Eye (tissue), 1 donor: ENCODE measurements around the gene CEP152.
A peak's percentile ranks its signal among the peaks of the same experiment; 100 is the strongest.
"Not testable (repeated sequence)": the region's sequence is repeated elsewhere in the genome, so short reads cannot be mapped to it uniquely, and the experiment has no call there.

ENCODE experiments used
- DNase-seq: peaks from one replicate; pipeline ENCODE4 v3.0.0-alpha.2; 2015

Gene CEP152, protein sequence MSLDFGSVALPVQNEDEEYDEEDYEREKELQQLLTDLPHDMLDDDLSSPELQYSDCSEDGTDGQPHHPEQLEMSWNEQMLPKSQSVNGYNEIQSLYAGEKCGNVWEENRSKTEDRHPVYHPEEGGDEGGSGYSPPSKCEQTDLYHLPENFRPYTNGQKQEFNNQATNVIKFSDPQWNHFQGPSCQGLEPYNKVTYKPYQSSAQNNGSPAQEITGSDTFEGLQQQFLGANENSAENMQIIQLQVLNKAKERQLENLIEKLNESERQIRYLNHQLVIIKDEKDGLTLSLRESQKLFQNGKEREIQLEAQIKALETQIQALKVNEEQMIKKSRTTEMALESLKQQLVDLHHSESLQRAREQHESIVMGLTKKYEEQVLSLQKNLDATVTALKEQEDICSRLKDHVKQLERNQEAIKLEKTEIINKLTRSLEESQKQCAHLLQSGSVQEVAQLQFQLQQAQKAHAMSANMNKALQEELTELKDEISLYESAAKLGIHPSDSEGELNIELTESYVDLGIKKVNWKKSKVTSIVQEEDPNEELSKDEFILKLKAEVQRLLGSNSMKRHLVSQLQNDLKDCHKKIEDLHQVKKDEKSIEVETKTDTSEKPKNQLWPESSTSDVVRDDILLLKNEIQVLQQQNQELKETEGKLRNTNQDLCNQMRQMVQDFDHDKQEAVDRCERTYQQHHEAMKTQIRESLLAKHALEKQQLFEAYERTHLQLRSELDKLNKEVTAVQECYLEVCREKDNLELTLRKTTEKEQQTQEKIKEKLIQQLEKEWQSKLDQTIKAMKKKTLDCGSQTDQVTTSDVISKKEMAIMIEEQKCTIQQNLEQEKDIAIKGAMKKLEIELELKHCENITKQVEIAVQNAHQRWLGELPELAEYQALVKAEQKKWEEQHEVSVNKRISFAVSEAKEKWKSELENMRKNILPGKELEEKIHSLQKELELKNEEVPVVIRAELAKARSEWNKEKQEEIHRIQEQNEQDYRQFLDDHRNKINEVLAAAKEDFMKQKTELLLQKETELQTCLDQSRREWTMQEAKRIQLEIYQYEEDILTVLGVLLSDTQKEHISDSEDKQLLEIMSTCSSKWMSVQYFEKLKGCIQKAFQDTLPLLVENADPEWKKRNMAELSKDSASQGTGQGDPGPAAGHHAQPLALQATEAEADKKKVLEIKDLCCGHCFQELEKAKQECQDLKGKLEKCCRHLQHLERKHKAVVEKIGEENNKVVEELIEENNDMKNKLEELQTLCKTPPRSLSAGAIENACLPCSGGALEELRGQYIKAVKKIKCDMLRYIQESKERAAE (N-terminal part only)

DNA sequence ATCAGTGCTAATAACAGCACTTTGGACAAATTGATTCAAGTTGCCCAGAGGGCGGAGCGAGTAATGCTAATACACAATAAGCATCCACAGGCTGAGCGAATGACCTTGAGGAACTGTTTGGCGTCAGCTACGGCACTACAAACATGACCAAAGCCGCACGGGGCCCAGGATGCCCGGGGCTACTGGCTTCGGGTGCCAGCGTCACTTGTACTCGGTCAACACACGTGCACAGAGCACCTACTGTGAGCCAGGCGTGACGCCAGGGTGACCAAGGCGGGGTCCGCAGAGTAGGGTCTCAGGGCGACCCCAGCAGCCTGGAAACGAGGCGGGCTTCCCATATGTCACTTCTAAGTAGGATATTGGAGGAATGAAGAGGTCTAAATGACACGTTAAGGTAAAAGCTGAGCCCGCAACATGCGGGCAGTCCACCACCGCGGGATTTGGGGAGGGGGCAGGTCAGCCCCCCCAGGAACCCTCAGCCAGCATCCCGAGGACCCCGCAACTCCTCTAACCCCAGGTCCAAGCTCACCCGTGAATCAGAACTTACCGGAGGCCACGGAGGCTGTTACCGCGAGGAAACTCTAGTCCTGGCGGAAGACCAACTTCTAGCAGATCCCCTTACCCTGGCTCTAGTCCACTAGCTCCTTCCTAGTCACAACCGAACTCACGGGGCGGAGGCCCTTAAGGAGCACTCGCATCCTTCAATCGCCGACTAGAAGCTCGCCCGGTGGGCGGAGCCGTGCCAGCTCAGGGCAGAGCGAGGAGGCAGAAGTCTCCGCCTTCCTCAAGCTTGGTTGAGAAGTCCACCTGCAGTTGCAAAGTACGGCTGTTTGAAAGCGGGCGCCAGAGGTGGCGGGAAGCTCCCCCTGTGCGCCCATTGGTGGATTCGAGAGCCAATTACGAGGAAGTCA is at the start of gene CEP152:
CEP152 (minus strand) TSS at position 656 of the 911 bp plus-strand sequence. CDS start 5,420 bp downstream, outside the sequence.
- DNase-seq = peak; percentile 99

GRCh38 chr15:48859426-48859825 is 48.6 kb upstream of the CEP152 start:
- DNase-seq = no peak

- DNase-seq = no peak
Measured at GRCh38 chr15:48858401-48858800, 47.5 kb upstream of the CEP152 start.

GRCh38 chr15:48856942-48857341 is 46.1 kb upstream of the CEP152 start:
- DNase-seq = peak; percentile 37

GRCh38 chr15:48855501-48856440 is 44.9 kb upstream of the CEP152 start:
- DNase-seq = peak; percentile 69

GRCh38 chr15:48854434-48854833 is 43.6 kb upstream of the CEP152 start:
- DNase-seq = not testable (repeated sequence)

GRCh38 chr15:48851956-48852355 is 41.1 kb upstream of the CEP152 start:
- no peak for DNase-seq

GRCh38 chr15:48850648-48851047 is 39.8 kb upstream of the CEP152 start:
- peak; percentile 36 for DNase-seq

- no peak for DNase-seq
Measured at GRCh38 chr15:48845123-48845522, 34.3 kb upstream of the CEP152 start.

DNA sequence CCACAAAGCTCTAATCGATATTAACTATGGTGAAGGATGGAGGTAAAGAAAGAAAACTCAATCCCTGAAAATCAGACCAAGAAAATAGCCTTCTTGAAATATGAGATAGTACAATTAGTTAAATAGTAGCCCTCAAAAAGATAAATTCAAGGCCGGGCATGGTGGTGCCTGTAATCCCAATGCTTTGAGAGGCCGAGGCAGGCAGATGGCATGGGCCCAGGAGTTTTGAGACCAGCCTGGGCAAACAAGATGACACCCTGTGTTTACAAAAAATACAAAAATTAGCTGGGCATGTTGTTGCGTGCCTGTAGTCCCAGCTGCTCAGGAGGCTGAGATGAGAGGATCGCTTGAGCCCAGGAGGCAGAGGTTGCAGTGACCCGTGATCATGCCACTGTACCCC is 31.6 kb upstream of the CEP152 start:
- DNase-seq = no peak

DNA sequence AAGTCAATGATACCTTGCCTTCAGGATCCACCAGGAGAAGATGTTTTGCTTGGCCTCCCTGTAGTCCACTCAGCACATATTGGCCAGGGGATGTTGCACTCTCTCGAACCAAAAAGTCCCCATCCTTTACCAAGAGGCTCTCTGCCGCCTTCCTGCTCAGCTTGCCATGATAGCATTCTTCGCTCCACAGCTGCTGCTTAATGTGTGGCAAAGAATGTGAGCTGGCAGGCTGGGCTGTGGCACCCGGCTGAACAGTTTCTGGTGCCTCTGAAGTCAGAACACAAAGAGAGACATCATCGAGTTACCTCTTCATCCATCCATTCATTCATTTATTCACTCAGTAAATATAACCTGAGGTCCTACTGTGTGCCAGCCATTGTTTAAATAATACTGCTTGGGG is 23.9 kb upstream of the CEP152 start:
- DNase-seq = no peak

GRCh38 chr15:48833526-48834239 is 22.8 kb upstream of the CEP152 start:
- no peak for DNase-seq

GRCh38 chr15:48832648-48833047 is 21.8 kb upstream of the CEP152 start:
- DNase-seq = no peak

- no peak for DNase-seq
Measured at GRCh38 chr15:48828906-48829305, 18.0 kb upstream of the CEP152 start.

DNA sequence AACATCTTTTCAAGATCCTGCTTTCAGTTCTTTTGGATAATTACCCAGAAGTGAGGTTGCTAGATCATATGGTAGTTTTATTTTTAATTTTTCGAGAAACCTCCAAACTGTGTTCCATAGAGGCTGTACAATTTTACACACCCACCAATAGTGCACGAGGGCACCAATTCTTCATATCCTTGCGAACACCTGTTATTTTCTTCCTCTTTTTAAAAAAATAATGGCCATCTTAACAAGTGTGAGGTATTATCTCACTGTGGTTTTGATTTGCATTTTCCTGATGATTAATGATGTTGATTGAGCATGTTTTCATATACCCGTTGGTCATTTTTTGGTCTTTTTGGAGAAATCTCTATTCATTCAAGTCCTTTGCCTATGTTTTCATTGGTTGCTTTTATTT is 17.6 kb upstream of the CEP152 start:
- DNase-seq = no peak

DNA sequence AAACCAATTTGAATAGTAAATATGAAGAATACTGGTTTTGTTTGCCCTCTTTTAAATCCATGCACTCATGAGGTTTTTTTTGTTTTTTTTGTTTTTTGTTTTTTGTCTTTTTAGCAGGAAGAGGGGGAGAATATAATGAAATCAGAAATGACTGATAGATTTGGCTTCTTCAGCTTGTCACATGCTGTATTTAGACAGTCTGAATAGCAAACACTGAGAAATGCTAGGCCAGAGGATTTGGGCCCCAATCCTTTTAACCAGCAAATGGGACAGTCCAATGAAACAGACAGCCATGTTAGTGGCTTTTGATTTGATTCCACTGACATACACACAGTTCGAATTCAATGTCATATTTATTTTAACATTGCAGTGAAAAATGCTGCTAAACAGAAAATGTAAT is 14.2 kb upstream of the CEP152 start:
- DNase-seq = no peak

- no peak for DNase-seq
Measured at GRCh38 chr15:48823706-48824105, 12.8 kb upstream of the CEP152 start.

DNA sequence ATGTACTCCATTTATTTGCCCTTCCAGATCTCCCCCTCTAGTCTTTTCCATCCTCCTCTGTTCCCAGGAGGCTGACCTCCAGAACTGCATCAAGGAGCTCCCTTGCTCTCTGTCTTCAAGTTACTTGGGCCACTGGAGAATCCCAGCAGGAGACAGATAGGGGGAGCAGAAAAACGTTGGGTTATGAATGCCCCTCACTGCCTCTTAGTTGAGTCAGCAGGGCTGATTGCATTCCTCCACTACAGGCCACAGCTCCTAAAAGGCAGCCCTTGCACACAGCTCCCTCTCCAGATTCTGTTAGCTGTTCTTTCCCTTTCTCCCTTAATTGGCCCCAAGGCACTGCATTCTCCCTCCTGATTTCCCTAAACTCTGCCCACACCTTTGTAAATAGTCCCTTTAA is 12.4 kb upstream of the CEP152 start:
- DNase-seq = no peak

DNA sequence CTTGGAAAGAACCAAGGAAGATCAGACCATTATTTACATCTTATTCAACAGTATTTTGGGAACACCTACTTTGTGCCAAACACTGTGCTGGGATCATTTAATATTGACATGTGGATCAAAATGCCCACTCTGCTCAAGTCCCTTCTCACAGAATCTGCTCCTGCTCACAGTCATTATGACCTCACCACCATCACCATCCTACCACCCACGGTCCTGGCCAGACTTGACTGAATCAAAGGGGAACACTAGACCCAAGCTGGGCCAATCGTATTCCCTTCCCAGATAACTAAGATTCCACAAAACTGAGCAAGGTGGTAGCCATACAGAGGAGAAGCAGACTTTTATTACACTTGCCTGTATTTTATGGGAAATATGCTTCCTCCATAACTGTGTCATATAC is 3.4 kb upstream of the CEP152 start:
- DNase-seq = no peak
